Activated B cell treated with CpG ODN at 0.5 μM for 24 hours (primary cell): Measurements from ENCODE around the gene DCC. TPM values are rescaled to one million over a fixed set of nuclear protein-coding genes. Genes with fewer than 3 reads are reported as not detected.

Experiments used
- ATAC-seq: fragments of 200-7000 bp; cut with Tn5 transposase; one replicate; pipeline ENCODE4 v1.10.0; 2021; ENCODE audit warnings: low read depth, mild to moderate bottlenecking, moderate library complexity
- CTCF ChIA-PET: fragments of 350-600 bp; sonication (Branson Sonifier 250); formaldehyde crosslinking; loops from one replicate; lab custom pipeline; 2021; ENCODE audit warnings: antibody characterized with exemption; lab: Charles Lee
- POLR2A ChIA-PET: fragments of 350-600 bp; sonication (Branson Sonifier 250); formaldehyde crosslinking; loops from one replicate; lab custom pipeline; 2021; ENCODE audit warnings: antibody characterized with exemption; lab: Charles Lee
- DNase-seq: peaks from one replicate; pipeline ENCODE4 v3.0.0; 2022
- H3K27ac Mint-ChIP-seq: one replicate; pipeline ENCODE4 v1.8.0; 2020; ENCODE audit warnings: mixed read lengths
- H3K27me3 Mint-ChIP-seq: one replicate; pipeline ENCODE4 v1.8.0; 2021; ENCODE audit warnings: mixed read lengths
- H3K36me3 Mint-ChIP-seq: one replicate; pipeline ENCODE4 v1.8.0; 2021; ENCODE audit warnings: low read depth, mixed read lengths
- H3K4me1 Mint-ChIP-seq: one replicate; pipeline ENCODE4 v1.8.0; 2021; ENCODE audit warnings: mixed read lengths
- H3K4me3 Mint-ChIP-seq: one replicate; pipeline ENCODE4 v1.8.0; 2020; ENCODE audit warnings: mild to moderate bottlenecking, mixed read lengths
- H3K9me3 Mint-ChIP-seq: one replicate; pipeline ENCODE4 v1.8.0; 2020; ENCODE audit warnings: mixed read lengths
- intact Hi-C: fragments of 100-400 bp; cut with micrococcal nuclease; formaldehyde crosslinking; loops from one replicate; pipeline ENCODE4 v1.15.1; 2024
- total RNA-seq: library from RNA; stranded (reverse); gene quantifications from 2 replicates; pipeline ENCODE4 v1.2.3, GENCODE V29; 2022
- TF ChIP-seq, protein P1 (sequence below): fragments of 200-600 bp; IDR thresholded peaks from one replicate; pipeline ENCODE4 v1.8.0; 2022; ENCODE audit warnings: antibody characterized with exemption, mild to moderate bottlenecking

The DCC gene
- total RNA-seq, 1 donor from 2014 or later, result not detected

DNA sequence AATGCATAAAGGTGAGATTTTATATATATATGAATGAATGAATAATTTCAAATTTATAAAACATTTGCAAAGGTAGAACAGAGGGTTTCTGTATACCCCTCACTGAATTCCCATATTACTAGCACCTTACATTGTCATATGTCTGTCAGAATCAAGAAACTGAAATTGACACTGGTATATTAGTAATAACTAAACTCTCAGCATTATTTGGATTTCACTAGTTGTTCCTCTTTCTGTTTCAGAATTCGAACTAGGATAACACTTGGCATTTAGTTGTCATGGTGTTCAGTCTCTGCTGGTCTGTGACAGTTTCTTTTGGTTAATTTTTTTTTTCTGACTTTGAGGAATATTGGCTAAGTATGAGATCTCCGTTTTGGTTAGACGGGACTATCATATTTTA, 275.9 kb downstream of the DCC start:
- intact Hi-C loops, result no loop called here
- Mint-ChIP-seq H3K27me3 (no peaks in the 10 kb centered on the region), H3K4me1 (no peaks in the 10 kb centered on the region), H3K27ac (no peak overlapping the region), H3K36me3 (no peaks in the 10 kb centered on the region), H3K4me3 (no peak overlapping the region), H3K9me3 (no peaks in the 10 kb centered on the region)
- ATAC-seq (no peak), DNase-seq (no peak)
- POLR2A ChIA-PET, result no interaction called here
- TF ChIP-seq, protein P1, sequence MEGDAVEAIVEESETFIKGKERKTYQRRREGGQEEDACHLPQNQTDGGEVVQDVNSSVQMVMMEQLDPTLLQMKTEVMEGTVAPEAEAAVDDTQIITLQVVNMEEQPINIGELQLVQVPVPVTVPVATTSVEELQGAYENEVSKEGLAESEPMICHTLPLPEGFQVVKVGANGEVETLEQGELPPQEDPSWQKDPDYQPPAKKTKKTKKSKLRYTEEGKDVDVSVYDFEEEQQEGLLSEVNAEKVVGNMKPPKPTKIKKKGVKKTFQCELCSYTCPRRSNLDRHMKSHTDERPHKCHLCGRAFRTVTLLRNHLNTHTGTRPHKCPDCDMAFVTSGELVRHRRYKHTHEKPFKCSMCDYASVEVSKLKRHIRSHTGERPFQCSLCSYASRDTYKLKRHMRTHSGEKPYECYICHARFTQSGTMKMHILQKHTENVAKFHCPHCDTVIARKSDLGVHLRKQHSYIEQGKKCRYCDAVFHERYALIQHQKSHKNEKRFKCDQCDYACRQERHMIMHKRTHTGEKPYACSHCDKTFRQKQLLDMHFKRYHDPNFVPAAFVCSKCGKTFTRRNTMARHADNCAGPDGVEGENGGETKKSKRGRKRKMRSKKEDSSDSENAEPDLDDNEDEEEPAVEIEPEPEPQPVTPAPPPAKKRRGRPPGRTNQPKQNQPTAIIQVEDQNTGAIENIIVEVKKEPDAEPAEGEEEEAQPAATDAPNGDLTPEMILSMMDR, result no peak
- CTCF ChIA-PET, result no interaction called here

DNA sequence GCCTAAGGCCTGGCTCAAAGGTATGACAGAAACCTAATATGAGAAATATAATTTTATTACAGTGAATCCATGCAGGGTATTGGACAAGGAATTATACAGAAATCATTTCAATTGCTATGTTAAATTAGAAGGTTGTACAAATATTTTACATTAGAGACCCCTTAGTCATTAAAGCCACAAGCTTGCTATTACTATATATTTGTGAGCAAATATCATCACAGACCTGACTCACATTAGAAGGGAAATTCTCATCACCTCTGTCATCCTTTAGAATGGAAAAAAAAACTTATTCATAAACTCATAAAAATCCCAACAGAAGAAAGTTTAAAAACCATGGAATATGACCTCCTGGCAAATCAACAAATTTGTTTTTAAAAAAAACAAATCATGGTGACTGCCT, 277.9 kb downstream of the DCC start:
- POLR2A ChIA-PET, result no interaction called here
- intact Hi-C loops, result no loop called here
- Mint-ChIP-seq H3K27ac (no peak overlapping the region), H3K27me3 (no peaks in the 10 kb centered on the region), H3K36me3 (no peaks in the 10 kb centered on the region), H3K4me3 (no peak overlapping the region), H3K9me3 (no peaks in the 10 kb centered on the region), H3K4me1 (no peaks in the 10 kb centered on the region)
- TF ChIP-seq, protein P1, result no peak
- CTCF ChIA-PET, result no interaction called here
- no peak for DNase-seq
- ATAC-seq, result no peak

DNA sequence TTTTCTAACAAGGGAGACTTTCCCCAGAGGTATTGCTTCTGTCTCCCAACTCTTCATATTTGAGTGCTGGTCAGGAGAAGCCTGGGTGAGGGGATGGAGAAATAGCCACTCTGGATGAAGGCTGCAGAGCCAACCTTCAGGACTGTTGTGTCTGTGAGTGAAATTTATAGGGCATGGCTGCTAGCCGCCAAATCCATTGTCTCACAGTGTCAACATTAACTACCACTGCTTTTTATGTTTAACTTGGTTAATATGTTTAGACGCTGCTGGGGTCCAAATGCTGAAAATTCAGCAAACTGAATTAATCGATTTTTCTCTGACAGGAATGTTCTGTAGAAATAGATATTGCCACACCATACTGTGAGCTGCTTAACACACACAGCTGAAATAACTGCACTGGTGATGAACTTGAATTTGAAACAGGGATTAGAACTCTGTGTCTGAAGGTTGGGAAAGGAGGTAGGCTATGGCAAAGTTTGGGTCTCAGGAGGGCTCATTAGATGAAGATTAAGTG, 281.0 kb downstream of the DCC start:
- intact Hi-C loops, result no loop called here
- POLR2A ChIA-PET, result no interaction called here

DNA sequence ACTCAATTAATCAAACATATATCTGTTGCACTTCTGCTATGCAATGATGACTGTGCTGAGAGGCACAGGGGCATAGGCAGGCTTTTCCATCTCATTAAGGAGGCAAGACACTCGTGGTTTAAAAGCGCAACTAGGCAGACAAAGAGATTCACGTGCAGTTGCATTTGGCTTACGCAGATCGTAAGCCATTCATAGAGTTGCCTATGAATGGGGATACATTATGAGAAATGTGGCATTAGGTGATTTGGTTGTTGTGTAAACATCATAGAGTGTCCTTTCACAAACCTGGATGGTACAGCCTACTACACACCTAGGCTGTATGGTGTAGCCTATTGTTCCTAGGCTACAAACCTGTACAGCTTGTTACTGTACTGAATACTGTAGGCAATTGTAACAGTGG, 284.7 kb downstream of the DCC start:
- H3K36me3 Mint-ChIP-seq, result no peaks in the 10 kb centered on the region
- DNase-seq (no peak), ATAC-seq (no peak)
- H3K27me3 Mint-ChIP-seq, result no peaks in the 10 kb centered on the region
- ChIA-PET POLR2A (no interaction called here), CTCF (no interaction called here)
- H3K4me1 Mint-ChIP-seq, result no peaks in the 10 kb centered on the region
- no peak overlapping the region for H3K4me3 Mint-ChIP-seq
- H3K9me3 Mint-ChIP-seq, result no peaks in the 10 kb centered on the region
- intact Hi-C loops, result no loop called here
- H3K27ac Mint-ChIP-seq, result no peak overlapping the region
- TF ChIP-seq, protein P1, result no peak

More for the DNA sequence above, 281.0 kb downstream of the DCC start:
- Mint-ChIP-seq H3K4me3 (no peak overlapping the region), H3K9me3 (no peaks in the 10 kb centered on the region), H3K27ac (no peak overlapping the region), H3K36me3 (no peaks in the 10 kb centered on the region), H3K27me3 (no peaks in the 10 kb centered on the region), H3K4me1 (no peaks in the 10 kb centered on the region)
- CTCF ChIA-PET, result no interaction called here
- TF ChIP-seq, protein P1, result no peak
- DNase-seq (no peak), ATAC-seq (no peak)

DNA sequence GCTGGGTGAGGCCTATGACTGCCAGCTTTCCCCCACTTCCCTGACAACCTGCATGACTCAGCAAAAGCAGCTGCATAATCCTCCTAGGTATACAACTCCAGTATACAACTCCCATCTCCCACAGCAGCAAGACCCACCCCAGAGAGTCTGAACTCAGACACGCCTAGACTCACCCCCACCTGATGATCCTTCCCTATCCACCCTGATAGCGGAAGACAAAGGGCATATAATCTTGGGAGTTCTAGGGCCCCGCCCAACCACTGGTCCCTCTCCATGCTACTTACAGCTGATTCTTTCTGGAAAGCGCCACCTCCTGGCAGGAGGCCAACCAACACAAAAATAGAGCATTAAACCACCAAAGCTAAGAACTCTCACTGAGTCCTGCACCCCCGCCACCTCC, 296.5 kb downstream of the DCC start:
- intact Hi-C loops, result no loop called here
- Mint-ChIP-seq H3K4me1 (no peaks in the 10 kb centered on the region), H3K9me3 (no peaks in the 10 kb centered on the region), H3K36me3 (no peaks in the 10 kb centered on the region), H3K4me3 (no peak overlapping the region), H3K27ac (no peak overlapping the region), H3K27me3 (no peaks in the 10 kb centered on the region)
- DNase-seq, result no peak
- ChIA-PET CTCF (no interaction called here), POLR2A (no interaction called here)
- TF ChIP-seq, protein P1, result no peak
- no peak for ATAC-seq
